IMR-90 (cell line): ENCODE data around the gene PRR5L.

Experiments used
- CTCF ChIP-seq: conservative IDR thresholded peaks from 2 replicates; pipeline ENCODE4 v1.5.1; 2012; ENCODE audit warnings: mild to moderate bottlenecking, low read depth, low read length, improper control_type of control experiment
- ELK1 ChIP-seq: fragments of 150-350 bp; IDR thresholded peaks from 2 replicates; pipeline ENCODE4 v1.6.1; 2016; ENCODE audit warnings: low read depth, mild to moderate bottlenecking, low read length, moderate library complexity, borderline replicate concordance
- FOS ChIP-seq: fragments of 150-350 bp; IDR thresholded peaks from 2 replicates; pipeline ENCODE4 v1.6.1; 2016; ENCODE audit warnings: low read depth, low read length
- NFE2L2 ChIP-seq: fragments of 150-350 bp; IDR thresholded peaks from 2 replicates; pipeline ENCODE4 v1.6.1; 2016; ENCODE audit warnings: low read depth, mild to moderate bottlenecking, low read length
- POLR2A ChIP-seq: IDR thresholded peaks from 2 replicates; pipeline ENCODE4 v1.6.1; 2012; ENCODE audit warnings: mild to moderate bottlenecking, low read depth, low read length
- RAD21 ChIP-seq: IDR thresholded peaks from 2 replicates; pipeline ENCODE4 v1.6.1; 2012; ENCODE audit warnings: low read length, improper control_type of control experiment
- RFX5 ChIP-seq: IDR thresholded peaks from 2 replicates; pipeline ENCODE4 v1.8.0; 2012; ENCODE audit warnings: low read depth, mild to moderate bottlenecking, low read length, moderate library complexity

GRCh38 chr11:36403661-36404060 is 107.6 kb downstream of the PRR5L start:
- TF ChIP-seq CTCF, result no peak
- TF ChIP-seq POLR2A, result no peak
- TF ChIP-seq ELK1, result no peak
- TF ChIP-seq NFE2L2, result no peak
- no peak for TF ChIP-seq RFX5
- no peak for TF ChIP-seq FOS
- no peak for TF ChIP-seq RAD21
